ENCODE results near the gene ZNF512B.
A peak's percentile ranks its signal among the peaks of the same experiment; 100 is the strongest.
"Not testable (repeated sequence)": the region's sequence is repeated elsewhere in the genome, so short reads cannot be mapped to it uniquely, and the experiment has no call there.

Gene ZNF512B

DNA sequence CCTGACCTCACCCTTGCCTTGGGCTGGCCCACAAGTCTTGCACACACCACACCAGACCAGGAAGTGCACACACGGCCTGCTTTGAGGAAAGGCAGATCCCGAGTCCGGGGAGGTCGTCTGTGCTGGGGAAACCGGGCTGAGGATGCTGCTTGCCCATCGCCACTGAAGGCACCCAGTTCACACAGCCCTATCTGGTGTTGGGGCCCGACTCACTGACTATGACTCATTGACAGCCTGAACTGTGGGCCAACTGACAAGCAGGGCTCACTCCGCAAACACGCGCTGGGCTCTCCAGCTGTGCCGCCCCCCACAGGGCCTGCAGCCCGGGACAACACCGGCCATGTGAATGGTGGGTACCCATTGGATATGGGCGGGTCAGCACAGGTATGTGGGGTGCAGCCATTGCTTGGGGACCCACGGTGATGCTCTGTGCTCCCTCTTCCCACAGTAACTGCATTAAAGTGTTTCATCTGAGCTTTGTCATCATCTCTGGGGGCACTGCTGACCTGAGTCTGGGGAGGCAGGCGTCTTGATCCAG is 8.1 kb upstream of the ZNF512B start:
- DNase-seq, result peak in 2 of 5 experiments; percentile 40 to 81

DNA sequence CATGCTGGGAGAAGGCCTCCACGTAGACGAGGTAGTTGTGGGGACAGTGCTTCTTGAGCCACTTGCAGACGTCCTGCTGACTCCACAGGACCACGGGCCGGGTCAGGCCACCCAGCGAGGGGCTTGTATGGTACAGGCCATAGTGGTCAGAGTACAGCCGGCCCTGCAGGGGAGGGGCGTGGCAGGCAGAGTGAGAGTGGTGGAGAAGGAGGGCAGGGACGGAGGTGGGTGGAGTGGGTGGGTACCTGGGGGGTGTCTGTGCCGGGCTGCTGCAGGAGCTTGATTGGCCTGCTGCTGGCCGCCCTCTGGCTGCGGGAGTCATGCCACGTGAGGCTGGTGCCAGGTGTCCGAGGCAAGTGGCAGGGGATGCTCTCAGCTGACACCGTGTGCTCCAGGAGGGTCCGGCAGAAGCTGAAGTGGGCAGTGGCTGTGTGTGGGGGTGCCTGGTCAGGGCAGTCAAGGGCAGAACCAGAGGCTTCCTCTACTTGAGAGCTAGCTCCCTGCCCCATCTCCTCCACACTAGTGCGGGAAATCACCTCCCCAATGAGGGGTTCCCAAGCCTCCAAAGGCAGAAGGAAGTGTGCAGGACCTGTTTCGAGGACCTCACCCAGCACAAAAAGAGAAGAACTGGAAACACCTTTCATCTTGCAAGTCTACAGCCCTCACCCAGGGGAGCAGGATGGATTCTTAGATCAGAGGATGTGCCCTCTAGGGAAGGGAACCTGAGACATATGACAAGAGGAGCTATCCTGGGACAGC is 7.4 kb upstream of the ZNF512B start:
- no peak for DNase-seq

DNA sequence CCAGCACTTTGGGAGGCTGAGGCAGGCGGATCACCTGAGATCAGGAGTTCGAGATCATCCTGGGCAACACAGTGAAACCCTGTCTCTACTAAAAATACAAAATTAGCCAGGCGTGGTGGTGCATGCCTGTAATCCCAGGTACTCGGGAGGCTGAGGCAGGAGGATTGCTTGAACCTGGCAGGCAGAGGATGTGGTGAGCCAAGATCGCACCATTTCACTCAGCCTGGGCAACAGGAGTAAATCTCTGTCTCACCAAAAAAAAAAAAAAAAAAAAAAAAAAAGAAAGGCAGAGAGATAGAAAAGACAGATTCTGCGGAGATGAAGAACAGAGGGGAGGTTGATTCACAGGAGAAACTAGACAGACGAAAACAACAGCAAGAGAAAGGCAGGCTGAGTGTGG is 6.8 kb upstream of the ZNF512B start:
- DNase-seq, result peak in 1 of 5 experiments; percentile 75

DNA sequence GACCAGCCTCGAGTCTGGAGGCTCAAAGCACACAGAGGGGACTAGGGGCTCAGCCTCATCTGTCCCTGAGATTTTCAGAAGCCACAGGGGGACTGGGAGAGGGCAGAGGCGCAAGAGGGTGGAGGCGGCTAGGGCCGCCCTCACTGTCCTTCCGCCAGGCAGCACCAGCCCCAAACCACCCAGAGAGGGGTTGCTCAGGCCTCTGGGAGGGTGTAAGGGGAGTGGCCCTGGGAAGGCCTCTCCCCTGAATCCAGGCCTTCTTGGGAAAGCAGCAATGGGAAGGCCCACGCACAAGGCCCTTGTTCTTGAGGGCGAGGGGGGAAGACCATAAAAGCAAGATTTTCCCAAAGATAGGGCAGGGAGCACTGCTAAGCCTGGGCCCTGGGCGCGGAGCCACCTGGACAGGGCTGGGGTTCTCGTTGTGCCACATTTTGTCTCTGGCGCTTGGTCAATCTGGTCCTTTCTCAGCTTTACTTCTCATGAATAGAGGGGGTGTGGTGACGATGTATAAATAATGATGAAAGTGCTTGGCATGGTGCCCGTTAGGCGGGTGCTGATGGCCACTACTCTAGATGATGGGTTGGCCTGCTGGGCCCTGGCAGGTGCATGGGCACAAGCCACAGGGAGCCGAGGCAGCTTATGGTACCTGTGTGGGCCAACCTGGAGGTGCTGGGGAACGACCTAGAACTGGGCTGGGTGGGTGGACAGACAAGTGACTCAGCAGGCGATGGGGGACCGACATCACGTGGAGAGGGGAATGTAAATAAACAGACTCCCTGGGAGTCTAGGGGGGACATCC is 4.9 kb upstream of the ZNF512B start:
- DNase-seq, result no peak

GRCh38 chr20:63973636-63974401 is 4.1 kb upstream of the ZNF512B start:
- DNase-seq, result peak; percentile 54 to 68 (median 67)

DNA sequence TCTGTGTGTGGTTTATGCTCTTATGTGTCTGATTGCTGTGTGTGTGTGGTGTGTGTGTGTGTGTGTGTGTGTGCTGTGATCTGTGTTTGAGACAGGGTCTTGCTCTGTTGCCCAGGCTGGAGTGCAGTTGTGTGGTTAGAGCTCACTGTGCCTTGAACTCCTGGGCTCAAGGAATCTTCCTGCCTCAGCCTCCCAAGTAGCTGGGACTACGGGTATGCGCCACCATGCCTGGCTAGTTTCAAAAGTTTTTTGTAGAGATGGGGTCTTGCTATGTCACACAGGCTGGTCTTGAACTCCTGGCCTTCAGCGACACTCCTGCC is 3.4 kb upstream of the ZNF512B start:
- no peak for DNase-seq

DNA sequence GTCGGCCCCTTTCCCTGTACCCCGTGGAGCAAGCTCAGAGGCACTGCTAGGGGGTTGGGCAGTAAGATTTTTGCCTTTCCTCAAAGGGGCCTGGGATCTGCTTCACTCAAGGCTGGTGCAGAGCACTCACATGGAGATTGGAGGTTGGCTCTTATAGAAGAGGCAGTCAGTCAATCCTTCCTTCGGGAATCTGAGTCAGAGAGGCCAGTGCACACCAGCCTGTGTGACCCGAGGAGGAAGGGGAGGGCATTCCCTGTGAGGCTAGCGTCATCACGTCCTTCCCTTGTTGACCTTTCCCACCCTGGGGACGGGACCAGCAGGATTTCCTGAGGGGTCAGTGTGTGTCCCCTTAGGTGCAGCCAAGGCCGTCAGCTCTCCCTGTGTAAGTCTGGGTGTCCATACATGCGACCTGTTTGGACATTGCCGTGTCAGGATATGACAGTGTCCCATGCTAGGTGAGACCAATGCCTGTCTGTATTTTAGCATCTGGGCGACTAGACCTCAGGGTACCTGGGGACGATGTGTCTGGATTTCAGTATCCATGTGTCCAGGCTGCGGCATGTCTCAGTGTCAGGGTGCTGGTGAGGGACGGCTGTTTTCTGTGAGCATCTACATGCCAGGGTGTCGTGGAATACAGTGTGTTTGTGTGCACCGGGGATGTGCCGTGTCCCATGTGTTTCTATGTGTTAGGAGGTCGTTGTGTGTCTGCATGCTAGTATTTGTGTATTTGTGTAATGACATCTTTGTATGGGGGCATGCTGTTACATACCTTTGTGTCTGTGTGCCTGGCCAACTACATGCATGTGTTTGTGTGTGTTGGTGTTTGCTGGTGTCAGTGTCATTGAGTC is 2.8 kb upstream of the ZNF512B start:
- DNase-seq, result no peak

GRCh38 chr20:63971960-63972311 is 2.2 kb upstream of the ZNF512B start:
- DNase-seq, result not testable (repeated sequence)

DNA sequence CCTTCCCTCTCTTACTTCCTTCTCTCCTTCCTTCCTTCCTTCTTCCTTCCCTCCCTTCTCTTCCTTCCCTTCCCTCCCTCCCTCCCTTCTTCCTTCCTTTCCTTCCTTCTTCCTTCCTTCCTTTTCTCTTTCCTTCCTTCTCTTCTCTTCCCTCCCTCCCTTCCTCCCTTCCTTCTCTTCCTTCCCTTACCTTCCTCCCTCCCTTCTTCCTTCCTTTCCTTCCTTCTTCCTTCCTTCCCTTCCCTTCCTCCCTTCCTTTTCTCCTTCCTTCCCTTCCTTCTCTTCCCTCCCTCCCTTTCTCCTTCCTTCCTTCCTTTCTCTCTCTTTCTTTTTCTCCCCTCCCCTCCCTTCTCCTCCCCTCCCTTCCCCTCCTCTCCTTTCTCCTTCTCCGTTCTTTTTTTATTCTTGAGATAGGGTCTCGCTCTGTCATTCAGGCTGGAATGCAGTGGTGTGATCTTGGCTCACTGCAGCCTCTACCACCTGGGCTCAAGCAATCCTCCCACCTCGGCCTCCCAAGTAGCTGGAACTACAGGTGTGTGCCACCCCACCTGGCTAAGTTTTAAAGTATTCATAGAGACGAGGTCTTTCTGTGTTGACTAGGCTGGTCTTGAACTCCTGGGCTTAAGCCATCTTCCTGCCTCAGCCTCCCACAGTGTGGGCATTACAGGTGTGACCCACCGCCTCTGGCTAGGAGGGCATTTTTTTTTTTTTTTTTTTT is 1.1 kb upstream of the ZNF512B start:
- no peak for DNase-seq

- peak in 2 of 5 experiments; percentile 31 to 40 for DNase-seq
These were observed 586 bp downstream of the ZNF512B start for GRCh38 chr20:63968928-63969760.

DNA sequence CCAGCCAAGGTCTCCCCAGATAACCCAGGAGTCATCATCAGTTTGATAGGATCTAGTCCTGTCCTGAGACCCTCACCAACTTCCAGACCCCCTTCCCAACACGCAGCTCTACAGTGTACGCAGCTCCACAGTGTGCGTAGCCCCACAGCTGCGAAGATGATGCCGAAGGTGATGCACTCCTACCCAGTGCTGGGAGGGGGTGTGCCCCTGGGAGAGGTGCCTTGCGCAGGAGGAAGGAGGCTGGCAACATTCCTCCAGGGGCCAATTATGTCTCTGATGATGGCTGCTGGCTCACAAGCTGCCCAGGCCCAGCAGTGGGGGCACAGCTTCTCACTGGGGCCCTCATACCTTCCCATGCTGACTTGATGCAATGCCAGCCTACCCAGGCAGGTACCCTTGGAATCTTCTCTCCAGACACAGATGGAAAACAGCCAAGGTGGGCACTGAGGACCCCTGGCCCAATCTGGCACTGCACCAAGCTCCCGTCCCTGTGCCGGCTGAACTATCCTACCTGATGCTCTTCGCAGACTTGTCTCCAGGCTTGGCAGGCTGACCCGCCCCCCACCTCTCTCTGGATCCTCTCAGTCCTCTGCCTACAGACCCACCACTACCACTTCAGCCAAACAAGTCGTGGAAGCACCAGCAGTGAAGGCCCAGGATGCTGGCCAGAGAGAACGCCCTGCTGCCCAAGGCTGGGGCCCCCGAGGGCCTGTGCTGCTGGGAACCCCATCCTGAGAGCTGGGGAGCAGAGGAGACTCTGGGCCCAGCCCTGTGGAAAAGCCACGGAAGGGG is 1.4 kb downstream of the ZNF512B start:
- no peak for DNase-seq

DNA sequence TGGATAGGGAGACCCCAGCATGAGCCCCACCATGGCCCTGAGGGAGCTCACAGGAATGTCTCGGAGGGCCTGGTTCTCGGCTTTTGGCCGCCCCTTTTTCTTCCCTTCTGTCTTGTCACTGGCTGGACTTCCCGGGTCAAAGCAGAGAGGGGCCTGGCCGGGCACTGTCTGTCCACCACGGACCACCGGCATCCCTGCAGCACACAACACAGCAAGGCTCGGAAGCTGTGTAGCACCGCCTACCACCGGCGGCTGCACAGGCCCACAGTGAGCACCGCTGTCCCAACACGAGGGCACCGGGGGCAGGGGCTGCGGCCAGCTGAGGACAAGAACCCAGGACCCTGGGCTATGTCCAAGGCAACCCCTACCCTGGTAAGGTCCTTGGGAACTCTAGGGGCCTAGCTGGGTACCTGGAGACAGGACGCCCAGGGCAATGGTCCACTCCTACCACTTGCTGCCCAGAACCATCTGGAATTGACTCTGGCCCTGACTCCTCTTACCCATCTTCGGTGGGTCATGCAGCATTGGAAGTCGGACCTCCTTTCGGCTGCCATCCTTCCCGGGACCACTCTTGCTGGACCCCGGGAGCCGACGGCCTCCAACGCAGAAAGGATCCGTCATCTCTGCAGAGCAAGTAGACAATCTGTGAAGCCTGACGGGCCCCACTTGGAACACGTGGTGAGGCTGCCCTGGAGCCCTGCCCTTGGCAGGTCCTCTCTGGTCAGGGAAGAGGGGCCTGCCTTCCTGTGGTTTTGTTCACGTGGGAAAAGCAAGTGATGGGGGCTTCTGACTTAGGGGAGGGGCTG is 2.2 kb downstream of the ZNF512B start:
- no peak for DNase-seq

GRCh38 chr20:63966944-63967322 is 2.8 kb downstream of the ZNF512B start:
- DNase-seq, result no peak

GRCh38 chr20:63966172-63966943 is 3.4 kb downstream of the ZNF512B start:
- no peak for DNase-seq

DNA sequence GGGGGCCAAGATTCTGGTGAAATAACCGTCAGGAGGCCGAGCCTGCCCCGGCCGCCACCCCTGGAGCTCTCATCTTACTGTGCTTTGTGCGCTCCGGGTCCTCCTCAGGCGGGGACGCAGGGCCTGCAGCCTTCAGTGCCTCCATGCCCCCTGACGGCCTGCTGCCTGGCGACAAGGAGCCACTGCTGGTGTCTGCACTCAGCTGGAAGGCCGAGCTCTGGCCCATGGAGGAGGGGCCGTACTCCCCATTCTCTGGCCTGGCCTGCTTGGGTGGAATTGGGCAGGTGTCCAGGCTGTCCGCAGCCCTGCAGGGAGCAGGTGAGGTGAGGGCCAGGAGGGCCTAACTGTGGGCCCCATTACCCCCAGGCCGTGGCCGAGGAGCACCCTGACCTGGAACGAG is 5.3 kb downstream of the ZNF512B start:
- peak in 1 of 5 experiments; percentile 1 for DNase-seq

- DNase-seq, result no peak
These were observed 5.9 kb downstream of the ZNF512B start for GRCh38 chr20:63963784-63964301.

DNA sequence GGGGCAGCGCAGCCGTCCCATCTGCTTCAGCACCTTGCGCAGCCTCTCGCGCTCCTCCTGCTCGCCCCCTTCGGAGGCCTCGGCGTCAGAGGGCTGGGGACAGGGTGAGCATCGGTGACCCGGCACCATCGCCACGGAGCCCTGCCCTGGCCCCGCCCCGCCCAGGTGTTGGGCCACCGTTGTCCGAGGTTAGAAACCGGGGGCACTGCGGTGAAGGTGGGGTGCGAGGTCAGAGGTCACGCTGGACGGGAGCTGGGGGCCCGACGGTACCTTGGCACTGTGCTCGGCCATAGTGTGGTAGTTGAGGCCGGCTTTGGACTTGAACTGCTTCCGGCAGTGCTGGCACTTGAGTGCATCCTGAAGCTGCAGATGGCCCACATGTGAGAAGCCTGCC is 6.4 kb downstream of the ZNF512B start:
- DNase-seq, result peak in 1 of 5 experiments; percentile 1

All from T-helper 2 cell (primary cell).